ENCODE results near the gene AIRE. TPM values are rescaled to one million over a fixed set of nuclear protein-coding genes. Genes with fewer than 3 reads are reported as not detected.

AIRE gene
- total RNA-seq, 1 experiment from 2014 or later, result 0.09 TPM

- ChIA-PET CTCF (interaction anchor here (1.4 kb wide), 1 partner anchor 29 kb away, joined by 3 read pairs; no protein-coding TSS in a partner anchor), POLR2A (no interaction called here)
- Mint-ChIP-seq H3K27ac (peak overlapping the region; percentile 97), H3K27me3 (ENCODE audit: low read depth) (no peaks in the 10 kb centered on the region), H3K36me3 (0 out of 2 replicates have a peak, but pooled peaks cover 2% of the 10 kb centered on the region), H3K4me3 (no peak overlapping the region), H3K4me1 (peaks cover 30% of the 10 kb centered on the region), H3K9me3 (no peaks in the 10 kb centered on the region)
- TF ChIP-seq ZNF396 (CRISPR knock-in tag; IDR thresholded peaks at IDR 0.05; ENCODE audit: borderline replicate concordance) (no peak), ZNF425 (CRISPR knock-in tag; conservative IDR thresholded peaks at IDR 0.05) (no peak), OVOL2 (CRISPR knock-in tag; IDR thresholded peaks at IDR 0.05; ENCODE audit: borderline replicate concordance) (no peak), PREB (CRISPR knock-in tag; IDR thresholded peaks at IDR 0.05; ENCODE audit: borderline replicate concordance) (no peak), TP53 (CRISPR knock-in tag; IDR thresholded peaks at IDR 0.05) (no peak)
- TF ChIP-seq, protein P1, sequence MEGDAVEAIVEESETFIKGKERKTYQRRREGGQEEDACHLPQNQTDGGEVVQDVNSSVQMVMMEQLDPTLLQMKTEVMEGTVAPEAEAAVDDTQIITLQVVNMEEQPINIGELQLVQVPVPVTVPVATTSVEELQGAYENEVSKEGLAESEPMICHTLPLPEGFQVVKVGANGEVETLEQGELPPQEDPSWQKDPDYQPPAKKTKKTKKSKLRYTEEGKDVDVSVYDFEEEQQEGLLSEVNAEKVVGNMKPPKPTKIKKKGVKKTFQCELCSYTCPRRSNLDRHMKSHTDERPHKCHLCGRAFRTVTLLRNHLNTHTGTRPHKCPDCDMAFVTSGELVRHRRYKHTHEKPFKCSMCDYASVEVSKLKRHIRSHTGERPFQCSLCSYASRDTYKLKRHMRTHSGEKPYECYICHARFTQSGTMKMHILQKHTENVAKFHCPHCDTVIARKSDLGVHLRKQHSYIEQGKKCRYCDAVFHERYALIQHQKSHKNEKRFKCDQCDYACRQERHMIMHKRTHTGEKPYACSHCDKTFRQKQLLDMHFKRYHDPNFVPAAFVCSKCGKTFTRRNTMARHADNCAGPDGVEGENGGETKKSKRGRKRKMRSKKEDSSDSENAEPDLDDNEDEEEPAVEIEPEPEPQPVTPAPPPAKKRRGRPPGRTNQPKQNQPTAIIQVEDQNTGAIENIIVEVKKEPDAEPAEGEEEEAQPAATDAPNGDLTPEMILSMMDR (IDR thresholded peaks at IDR 0.05), result peak; percentile 23; the same call in 1 of the 2 replicates
- ATAC-seq (peak; percentile 36), DNase-seq (ENCODE audit: low spot score) (peak; percentile 43)
Measured at GRCh38 chr21:44304877-44305293, 19.2 kb downstream of the AIRE start.

GRCh38 chr21:44305691-44306090, 20.0 kb downstream of the AIRE start:
- peaks cover 30% of the 10 kb centered on the region for H3K4me1 Mint-ChIP-seq
- ATAC-seq (no peak), DNase-seq (ENCODE audit: low spot score) (no peak)
- no peak overlapping the region for H3K4me3 Mint-ChIP-seq
- no peak overlapping the region for H3K27ac Mint-ChIP-seq
- H3K36me3 Mint-ChIP-seq, result 0 out of 2 replicates have a peak, but pooled peaks cover 2% of the 10 kb centered on the region
- no peaks in the 10 kb centered on the region for H3K9me3 Mint-ChIP-seq
- ChIA-PET POLR2A (no interaction called here), CTCF (interaction anchor here (1.4 kb wide), 1 partner anchor 29 kb away, joined by 3 read pairs; no protein-coding TSS in a partner anchor)
- no peaks in the 10 kb centered on the region for H3K27me3 Mint-ChIP-seq (ENCODE audit: low read depth)
- TF ChIP-seq SMAD3 (CRISPR knock-in tag; IDR thresholded peaks at IDR 0.05; ENCODE audit: borderline replicate concordance) (no peak), GRHL2 (CRISPR knock-in tag; IDR thresholded peaks at IDR 0.05; ENCODE audit: insufficient replicate concordance, severe bottlenecking) (no peak)

GRCh38 chr21:44306936-44307704, 21.4 kb downstream of the AIRE start:
- DNase-seq (ENCODE audit: low spot score) (no peak), ATAC-seq (no peak)
- POLR2A ChIA-PET, result no interaction called here
- no peaks in the 10 kb centered on the region for H3K9me3 Mint-ChIP-seq
- H3K27me3 Mint-ChIP-seq (ENCODE audit: low read depth), result no peaks in the 10 kb centered on the region
- peaks cover 20% of the 10 kb centered on the region for H3K4me1 Mint-ChIP-seq
- peaks cover 12% of the 10 kb centered on the region for H3K36me3 Mint-ChIP-seq
- CTCF ChIA-PET, result interaction anchor here (1.7 kb wide), 1 partner anchor 10 kb away, joined by 6 read pairs; no protein-coding TSS in a partner anchor
- H3K27ac Mint-ChIP-seq, result no peak overlapping the region; the same call in 1 of the 2 replicates
- H3K4me3 Mint-ChIP-seq, result no peak overlapping the region
- TF ChIP-seq MXD4 (CRISPR knock-in tag; IDR thresholded peaks at IDR 0.05; ENCODE audit: borderline replicate concordance) (no peak), PREB (CRISPR knock-in tag; IDR thresholded peaks at IDR 0.05; ENCODE audit: borderline replicate concordance) (no peak), ZNF512 (CRISPR knock-in tag; IDR thresholded peaks at IDR 0.05; ENCODE audit: borderline replicate concordance) (no peak)
- TF ChIP-seq, protein P2, sequence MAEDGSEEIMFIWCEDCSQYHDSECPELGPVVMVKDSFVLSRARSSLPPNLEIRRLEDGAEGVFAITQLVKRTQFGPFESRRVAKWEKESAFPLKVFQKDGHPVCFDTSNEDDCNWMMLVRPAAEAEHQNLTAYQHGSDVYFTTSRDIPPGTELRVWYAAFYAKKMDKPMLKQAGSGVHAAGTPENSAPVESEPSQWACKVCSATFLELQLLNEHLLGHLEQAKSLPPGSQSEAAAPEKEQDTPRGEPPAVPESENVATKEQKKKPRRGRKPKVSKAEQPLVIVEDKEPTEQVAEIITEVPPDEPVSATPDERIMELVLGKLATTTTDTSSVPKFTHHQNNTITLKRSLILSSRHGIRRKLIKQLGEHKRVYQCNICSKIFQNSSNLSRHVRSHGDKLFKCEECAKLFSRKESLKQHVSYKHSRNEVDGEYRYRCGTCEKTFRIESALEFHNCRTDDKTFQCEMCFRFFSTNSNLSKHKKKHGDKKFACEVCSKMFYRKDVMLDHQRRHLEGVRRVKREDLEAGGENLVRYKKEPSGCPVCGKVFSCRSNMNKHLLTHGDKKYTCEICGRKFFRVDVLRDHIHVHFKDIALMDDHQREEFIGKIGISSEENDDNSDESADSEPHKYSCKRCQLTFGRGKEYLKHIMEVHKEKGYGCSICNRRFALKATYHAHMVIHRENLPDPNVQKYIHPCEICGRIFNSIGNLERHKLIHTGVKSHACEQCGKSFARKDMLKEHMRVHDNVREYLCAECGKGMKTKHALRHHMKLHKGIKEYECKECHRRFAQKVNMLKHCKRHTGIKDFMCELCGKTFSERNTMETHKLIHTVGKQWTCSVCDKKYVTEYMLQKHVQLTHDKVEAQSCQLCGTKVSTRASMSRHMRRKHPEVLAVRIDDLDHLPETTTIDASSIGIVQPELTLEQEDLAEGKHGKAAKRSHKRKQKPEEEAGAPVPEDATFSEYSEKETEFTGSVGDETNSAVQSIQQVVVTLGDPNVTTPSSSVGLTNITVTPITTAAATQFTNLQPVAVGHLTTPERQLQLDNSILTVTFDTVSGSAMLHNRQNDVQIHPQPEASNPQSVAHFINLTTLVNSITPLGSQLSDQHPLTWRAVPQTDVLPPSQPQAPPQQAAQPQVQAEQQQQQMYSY (CRISPR knock-in tag; IDR thresholded peaks at IDR 0.05), result no peak
- TF ChIP-seq, protein P3, sequence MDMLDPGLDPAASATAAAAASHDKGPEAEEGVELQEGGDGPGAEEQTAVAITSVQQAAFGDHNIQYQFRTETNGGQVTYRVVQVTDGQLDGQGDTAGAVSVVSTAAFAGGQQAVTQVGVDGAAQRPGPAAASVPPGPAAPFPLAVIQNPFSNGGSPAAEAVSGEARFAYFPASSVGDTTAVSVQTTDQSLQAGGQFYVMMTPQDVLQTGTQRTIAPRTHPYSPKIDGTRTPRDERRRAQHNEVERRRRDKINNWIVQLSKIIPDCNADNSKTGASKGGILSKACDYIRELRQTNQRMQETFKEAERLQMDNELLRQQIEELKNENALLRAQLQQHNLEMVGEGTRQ (CRISPR knock-in tag; IDR thresholded peaks at IDR 0.05), result no peak
- TF ChIP-seq, protein P4, sequence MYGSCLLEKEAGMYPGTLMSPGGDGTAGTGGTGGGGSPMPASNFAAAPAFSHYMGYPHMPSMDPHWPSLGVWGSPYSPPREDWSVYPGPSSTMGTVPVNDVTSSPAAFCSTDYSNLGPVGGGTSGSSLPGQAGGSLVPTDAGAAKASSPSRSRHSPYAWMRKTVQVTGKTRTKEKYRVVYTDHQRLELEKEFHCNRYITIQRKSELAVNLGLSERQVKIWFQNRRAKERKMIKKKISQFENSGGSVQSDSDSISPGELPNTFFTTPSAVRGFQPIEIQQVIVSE (CRISPR knock-in tag; IDR thresholded peaks at IDR 0.05; ENCODE audit: borderline replicate concordance), result no peak
- TF ChIP-seq, protein P5, sequence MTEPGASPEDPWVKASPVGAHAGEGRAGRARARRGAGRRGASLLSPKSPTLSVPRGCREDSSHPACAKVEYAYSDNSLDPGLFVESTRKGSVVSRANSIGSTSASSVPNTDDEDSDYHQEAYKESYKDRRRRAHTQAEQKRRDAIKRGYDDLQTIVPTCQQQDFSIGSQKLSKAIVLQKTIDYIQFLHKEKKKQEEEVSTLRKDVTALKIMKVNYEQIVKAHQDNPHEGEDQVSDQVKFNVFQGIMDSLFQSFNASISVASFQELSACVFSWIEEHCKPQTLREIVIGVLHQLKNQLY (CRISPR knock-in tag; IDR thresholded peaks at IDR 0.05), result no peak
